ENCODE measurements around the gene SCO1. TPM values are rescaled to one million over a fixed set of nuclear protein-coding genes. Genes with fewer than 3 reads are reported as not detected.
"Not testable (repeated sequence)": the region's sequence is repeated elsewhere in the genome, so short reads cannot be mapped to it uniquely, and the experiment has no call there.

Gene SCO1
- total RNA-seq, 2 experiments from 2014 or later, result 55.1 to 56.1 TPM

DNA sequence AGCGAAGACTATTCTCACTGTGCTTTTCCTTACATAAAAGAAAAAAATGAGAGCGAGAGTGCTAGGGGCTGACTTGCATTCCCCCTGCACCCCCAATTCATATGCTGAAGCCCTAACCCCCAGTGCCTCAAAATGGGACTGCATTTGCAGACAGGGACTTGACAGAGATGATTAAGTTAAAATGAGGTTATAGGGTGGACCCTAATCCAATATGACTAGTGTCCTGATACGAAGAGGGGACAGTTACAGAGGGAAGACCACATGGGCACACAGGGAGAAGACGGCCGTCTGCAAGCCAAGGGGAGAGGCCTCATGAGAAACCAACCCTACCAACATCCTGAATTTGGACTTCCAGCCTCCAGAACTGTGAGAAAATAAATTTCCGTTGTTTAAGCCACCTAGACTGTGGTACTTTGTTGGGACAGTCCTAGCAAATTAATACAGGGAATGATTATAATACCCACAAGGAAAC, 34.1 kb upstream of the SCO1 start:
- Mint-ChIP-seq H3K4me1 (peaks cover 9% of the 10 kb centered on the region), H3K27ac (no peak overlapping the region), H3K4me3 (peak overlapping the region; percentile 86), H3K9me3 (no peaks in the 10 kb centered on the region), H3K27me3 (no peaks in the 10 kb centered on the region), H3K36me3 (no peaks in the 10 kb centered on the region)
- no peak for DNase-seq

- H3K36me3 Mint-ChIP-seq, H3K4me1 Mint-ChIP-seq, H3K9me3 Mint-ChIP-seq, H3K27me3 Mint-ChIP-seq: not testable (repeated sequence)
- peak; percentile 11 for DNase-seq
- peak overlapping the region; percentile 81 for H3K27ac Mint-ChIP-seq
- peak overlapping the region; percentile 86 for H3K4me3 Mint-ChIP-seq
Measured at GRCh38 chr17:10730247-10730646, 32.9 kb upstream of the SCO1 start.

DNA sequence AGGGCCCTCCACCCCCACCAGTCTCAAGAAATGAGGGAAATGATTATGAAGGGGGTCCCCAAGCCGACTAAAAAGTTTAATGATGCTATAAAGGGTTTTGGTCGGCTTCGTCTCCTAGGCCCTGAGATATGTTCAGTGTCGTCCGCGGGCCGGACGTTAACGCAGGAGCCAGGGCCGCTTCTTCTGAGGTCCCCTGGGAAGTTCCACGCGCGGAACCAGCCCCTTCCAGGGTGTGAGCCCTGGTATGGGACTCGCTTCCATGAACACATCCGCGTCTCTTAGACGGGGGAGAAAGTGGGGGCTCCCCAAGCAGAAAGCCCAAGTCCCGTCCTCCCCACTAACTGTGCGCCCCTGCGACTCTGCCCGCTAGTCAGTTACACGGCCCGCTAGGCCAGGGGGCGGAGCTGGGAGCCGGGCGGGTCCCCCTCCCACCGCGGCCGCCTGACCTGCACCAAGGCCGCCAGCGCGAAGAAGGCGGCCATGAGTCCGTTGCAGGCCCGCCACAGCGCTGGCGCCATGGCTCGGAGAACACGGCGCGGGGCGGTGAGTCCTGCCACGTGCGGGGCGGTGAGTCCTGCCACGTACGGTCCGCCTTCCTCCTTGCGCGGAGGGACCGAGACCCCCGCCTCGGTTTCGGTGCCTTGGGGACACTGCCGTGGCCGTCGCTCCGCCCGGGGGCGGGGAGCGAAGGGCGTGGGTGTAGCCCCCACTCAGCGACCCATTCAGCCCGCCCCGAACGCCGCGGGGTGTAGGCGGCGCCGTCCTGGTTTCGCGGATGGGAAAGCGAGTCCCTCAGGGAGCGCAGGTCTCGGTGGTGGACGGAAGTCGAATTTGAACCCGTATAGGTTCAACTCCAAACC, 32.2 kb upstream of the SCO1 start, which contains the start of gene TMEM220:
Gene TMEM220 (minus strand): TSS at position 690 of the 860 bp plus-strand sequence. CDS start 172 bp downstream, at position 518.
- Mint-ChIP-seq H3K4me3 (peak within 1 kb of the TSS; percentile 86), H3K9me3 (no peaks in the 10 kb centered on the region), H3K4me1 (peaks cover 9% of the 10 kb centered on the region), H3K27me3 (no peaks in the 10 kb centered on the region), H3K27ac (peak within 1 kb of the TSS; percentile 81), H3K36me3 (peaks cover 2% of the 10 kb centered on the region)
- DNase-seq, result peak; percentile 63

GRCh38 chr17:10728331-10728892, 31.1 kb upstream of the SCO1 start:
- peaks cover 2% of the 10 kb centered on the region for H3K36me3 Mint-ChIP-seq
- no peak overlapping the region for H3K27ac Mint-ChIP-seq
- peaks cover 9% of the 10 kb centered on the region for H3K4me1 Mint-ChIP-seq
- no peak overlapping the region for H3K4me3 Mint-ChIP-seq
- no peaks in the 10 kb centered on the region for H3K9me3 Mint-ChIP-seq
- no peak for DNase-seq
- H3K27me3 Mint-ChIP-seq, result no peaks in the 10 kb centered on the region

GRCh38 chr17:10727192-10727591, 29.9 kb upstream of the SCO1 start:
- H3K9me3 Mint-ChIP-seq, result no peaks in the 10 kb centered on the region
- H3K27me3 Mint-ChIP-seq, result no peaks in the 10 kb centered on the region
- no peak overlapping the region for H3K4me3 Mint-ChIP-seq
- DNase-seq, result no peak
- peaks cover 2% of the 10 kb centered on the region for H3K36me3 Mint-ChIP-seq
- H3K27ac Mint-ChIP-seq, result no peak overlapping the region
- peaks cover 9% of the 10 kb centered on the region for H3K4me1 Mint-ChIP-seq

GRCh38 chr17:10726196-10726595, 28.9 kb upstream of the SCO1 start:
- H3K27me3 Mint-ChIP-seq, result no peaks in the 10 kb centered on the region
- DNase-seq, result no peak
- peaks cover 2% of the 10 kb centered on the region for H3K36me3 Mint-ChIP-seq
- H3K4me1 Mint-ChIP-seq, result peaks cover 9% of the 10 kb centered on the region
- no peak overlapping the region for H3K4me3 Mint-ChIP-seq
- no peak overlapping the region for H3K27ac Mint-ChIP-seq
- no peaks in the 10 kb centered on the region for H3K9me3 Mint-ChIP-seq

DNA sequence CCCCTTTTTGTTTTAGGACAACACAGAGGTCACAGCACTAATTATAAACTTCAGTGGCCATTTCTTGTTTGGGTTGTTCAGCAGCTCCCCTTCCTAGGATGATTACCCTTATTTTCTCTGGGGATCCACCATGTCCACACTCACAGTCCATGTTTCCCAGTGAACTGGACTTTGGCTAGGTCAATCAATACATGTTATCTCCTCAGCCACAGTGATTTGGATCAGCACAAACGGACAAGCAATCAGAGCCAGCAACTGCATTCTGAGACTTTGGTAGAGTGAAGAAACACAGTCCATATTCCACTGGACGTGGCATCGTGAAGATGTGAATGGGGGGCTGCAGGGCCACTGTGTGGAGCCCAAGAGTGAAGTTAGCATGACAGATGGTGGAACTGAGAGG, 27.9 kb upstream of the SCO1 start:
- Mint-ChIP-seq H3K27ac (no peak overlapping the region), H3K9me3 (no peaks in the 10 kb centered on the region), H3K4me3 (no peak overlapping the region), H3K27me3 (no peaks in the 10 kb centered on the region), H3K36me3 (peaks cover 2% of the 10 kb centered on the region), H3K4me1 (peaks cover 5% of the 10 kb centered on the region)
- DNase-seq, result no peak

- DNase-seq, result no peak
- Mint-ChIP-seq H3K36me3 (peaks cover 2% of the 10 kb centered on the region), H3K4me1 (peaks cover 5% of the 10 kb centered on the region), H3K9me3 (no peaks in the 10 kb centered on the region), H3K27ac (peak overlapping the region; percentile 14), H3K27me3 (no peaks in the 10 kb centered on the region), H3K4me3 (no peak overlapping the region)
Measured at GRCh38 chr17:10724546-10725195, 27.3 kb upstream of the SCO1 start.

DNA sequence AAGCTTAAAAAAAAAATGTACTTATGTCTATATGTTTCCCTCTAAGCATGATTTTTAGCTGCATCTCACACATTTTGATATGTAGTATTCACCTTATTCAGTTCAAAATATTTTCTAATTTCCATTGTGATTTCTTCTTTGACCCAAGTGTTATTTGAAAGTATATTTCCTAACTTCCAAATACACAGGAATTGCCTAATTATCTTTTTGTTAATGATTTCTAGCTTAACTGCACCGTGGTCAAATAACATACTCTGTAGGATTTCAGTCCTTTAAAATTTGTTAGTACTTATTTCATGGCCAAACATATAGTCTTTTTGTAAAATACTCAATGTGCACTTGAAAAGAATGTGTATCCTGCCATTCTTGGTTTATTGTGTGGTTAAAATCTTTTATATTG, 21.2 kb upstream of the SCO1 start:
- H3K27me3 Mint-ChIP-seq, result no peaks in the 10 kb centered on the region
- no peaks in the 10 kb centered on the region for H3K9me3 Mint-ChIP-seq
- H3K27ac Mint-ChIP-seq, result no peak overlapping the region
- no peak overlapping the region for H3K4me3 Mint-ChIP-seq
- DNase-seq, result no peak
- H3K36me3 Mint-ChIP-seq, result peaks cover 11% of the 10 kb centered on the region
- peaks cover 14% of the 10 kb centered on the region for H3K4me1 Mint-ChIP-seq

GRCh38 chr17:10716218-10716617, 18.9 kb upstream of the SCO1 start:
- Mint-ChIP-seq H3K9me3 (no peaks in the 10 kb centered on the region), H3K4me1 (peaks cover 16% of the 10 kb centered on the region), H3K27ac (no peak overlapping the region), H3K27me3 (no peaks in the 10 kb centered on the region), H3K4me3 (no peak overlapping the region), H3K36me3 (peaks cover 26% of the 10 kb centered on the region)
- DNase-seq, result no peak

GRCh38 chr17:10713318-10713717, 16.0 kb upstream of the SCO1 start:
- Mint-ChIP-seq H3K27ac (no peak overlapping the region), H3K9me3 (no peaks in the 10 kb centered on the region), H3K4me1 (peaks cover 14% of the 10 kb centered on the region), H3K4me3 (no peak overlapping the region), H3K27me3 (no peaks in the 10 kb centered on the region), H3K36me3 (peaks cover 37% of the 10 kb centered on the region)
- no peak for DNase-seq

GRCh38 chr17:10705727-10706126, 8.4 kb upstream of the SCO1 start:
- Mint-ChIP-seq H3K36me3 (peaks cover 44% of the 10 kb centered on the region), H3K27me3 (no peaks in the 10 kb centered on the region), H3K4me3 (no peak overlapping the region), H3K4me1 (peaks cover 44% of the 10 kb centered on the region), H3K27ac (peak overlapping the region; percentile 40), H3K9me3 (no peaks in the 10 kb centered on the region)
- DNase-seq, result no peak

GRCh38 chr17:10702574-10702973, 5.2 kb upstream of the SCO1 start:
- Mint-ChIP-seq H3K27ac (peak overlapping the region; percentile 66), H3K4me3 (peak overlapping the region; percentile 30), H3K9me3 (no peaks in the 10 kb centered on the region), H3K4me1 (peaks cover 56% of the 10 kb centered on the region), H3K36me3 (peaks cover 49% of the 10 kb centered on the region), H3K27me3 (no peaks in the 10 kb centered on the region)
- DNase-seq, result no peak

GRCh38 chr17:10699856-10700255, 2.5 kb upstream of the SCO1 start:
- H3K4me1 Mint-ChIP-seq, result peaks cover 53% of the 10 kb centered on the region
- peak overlapping the region; percentile 69 for H3K4me3 Mint-ChIP-seq
- peak overlapping the region; percentile 93 for H3K27ac Mint-ChIP-seq
- peaks cover 50% of the 10 kb centered on the region for H3K36me3 Mint-ChIP-seq
- DNase-seq, result no peak
- no peaks in the 10 kb centered on the region for H3K9me3 Mint-ChIP-seq
- H3K27me3 Mint-ChIP-seq, result no peaks in the 10 kb centered on the region

GRCh38 chr17:10698096-10698818, 924 bp upstream of the SCO1 start:
- Mint-ChIP-seq H3K36me3 (peaks cover 53% of the 10 kb centered on the region), H3K27me3 (no peaks in the 10 kb centered on the region), H3K27ac (peak overlapping the region; percentile 94), H3K4me3 (peak overlapping the region; percentile 97), H3K4me1 (peaks cover 54% of the 10 kb centered on the region), H3K9me3 (no peaks in the 10 kb centered on the region)
- no peak for DNase-seq

Data from activated naive CD8-positive, alpha-beta T cell treated with anti-CD3 and anti-CD28 coated beads for 36 hours (primary cell).